NCI-H1105 (cell line): ENCODE data around the gene LRRC23.

Experiments
- DNase-seq: peaks from one replicate; lab custom pipeline; 2025; lab: John Stamatoyannopoulos, UW

The LRRC23 gene

GRCh38 chr12:6943722-6944380, 39.2 kb downstream of the LRRC23 start, which contains the start of the genes C12orf57 and RNU7-1:
Gene C12orf57, plus strand, starts transcription at chr12:6944022. Its CDS starts 100 bp downstream, at chr12:6944122.
Gene RNU7-1, plus strand, starts transcription at chr12:6943816.
- peak; percentile 87 for DNase-seq

DNA sequence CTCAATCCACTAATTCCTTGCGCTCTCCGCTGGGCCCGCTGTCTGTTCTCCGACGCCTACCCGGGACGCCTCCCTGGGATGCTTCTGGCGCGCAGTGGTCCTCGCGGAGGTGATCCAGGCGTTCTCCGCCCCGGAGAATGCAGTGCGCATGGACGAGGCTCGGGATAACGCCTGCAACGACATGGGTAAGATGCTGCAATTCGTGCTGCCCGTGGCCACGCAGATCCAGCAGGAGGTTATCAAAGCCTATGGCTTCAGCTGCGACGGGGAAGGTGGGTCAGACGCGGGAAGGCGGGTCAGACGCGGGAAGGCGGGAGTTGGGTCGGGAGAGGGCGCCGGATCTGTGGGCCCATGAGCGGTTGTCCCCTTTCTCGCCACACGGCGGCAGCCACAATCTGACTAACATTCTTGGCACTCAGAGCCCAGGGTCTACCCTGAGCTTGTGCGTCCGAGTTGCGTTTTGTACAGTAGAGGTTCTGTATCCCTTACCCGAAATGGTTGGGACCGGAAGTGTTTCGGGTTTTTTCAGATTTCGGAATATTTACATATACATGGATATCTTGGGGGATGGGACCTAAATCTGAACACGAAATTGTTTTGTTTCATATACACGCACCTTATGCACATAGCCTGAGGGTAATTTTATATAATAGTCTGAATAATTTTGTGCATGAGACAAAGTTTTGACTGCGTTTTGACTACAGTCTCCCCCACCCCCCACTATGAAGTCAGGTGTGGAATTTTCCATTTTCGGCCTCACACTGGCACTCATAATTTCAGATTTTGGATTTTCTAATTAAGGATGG, 40.0 kb downstream of the LRRC23 start:
- DNase-seq, result peak; percentile 95

DNA sequence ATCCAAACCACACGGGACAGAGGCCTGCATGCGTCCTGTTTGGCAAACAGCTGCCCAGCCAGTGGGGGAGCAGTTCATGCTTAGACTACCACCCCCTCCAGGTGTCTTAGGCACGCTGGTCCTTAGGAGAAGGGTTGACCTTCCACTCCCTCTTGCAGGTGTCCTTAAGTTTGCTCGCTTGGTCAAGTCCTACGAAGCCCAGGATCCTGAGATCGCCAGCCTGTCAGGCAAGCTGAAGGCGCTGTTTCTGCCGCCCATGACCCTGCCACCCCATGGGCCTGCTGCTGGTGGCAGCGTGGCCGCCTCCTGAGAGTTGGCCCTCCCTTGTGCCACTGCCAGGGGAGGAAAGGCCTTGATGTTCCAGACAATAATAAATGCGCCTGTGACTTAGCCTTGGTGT, 41.0 kb downstream of the LRRC23 start:
- DNase-seq, result no peak

- peak; percentile 95 for DNase-seq
Measured at GRCh38 chr12:6946033-6946919, 41.7 kb downstream of the LRRC23 start.

DNA sequence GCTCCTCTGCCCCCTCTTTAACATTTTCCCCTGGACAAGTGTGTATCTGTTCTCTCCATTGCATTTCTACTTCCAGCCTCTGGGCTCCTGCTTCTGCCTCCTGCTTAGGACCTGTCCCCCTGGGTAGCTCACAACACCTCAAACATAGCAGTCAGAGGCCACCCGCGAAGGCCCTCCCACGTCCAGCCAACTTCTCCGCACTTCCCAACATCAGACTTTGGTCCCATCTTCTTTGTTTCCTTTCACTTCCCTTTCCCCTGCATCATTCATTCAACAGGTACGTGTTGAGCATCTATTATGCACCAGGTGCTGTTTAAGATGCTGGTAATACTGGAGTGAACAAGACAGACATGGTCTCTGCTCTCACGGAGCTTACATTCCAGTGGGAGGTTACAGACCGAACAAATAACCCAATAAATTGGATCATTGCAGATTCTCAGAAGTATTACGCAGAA, 42.3 kb downstream of the LRRC23 start:
- DNase-seq, result no peak

DNA sequence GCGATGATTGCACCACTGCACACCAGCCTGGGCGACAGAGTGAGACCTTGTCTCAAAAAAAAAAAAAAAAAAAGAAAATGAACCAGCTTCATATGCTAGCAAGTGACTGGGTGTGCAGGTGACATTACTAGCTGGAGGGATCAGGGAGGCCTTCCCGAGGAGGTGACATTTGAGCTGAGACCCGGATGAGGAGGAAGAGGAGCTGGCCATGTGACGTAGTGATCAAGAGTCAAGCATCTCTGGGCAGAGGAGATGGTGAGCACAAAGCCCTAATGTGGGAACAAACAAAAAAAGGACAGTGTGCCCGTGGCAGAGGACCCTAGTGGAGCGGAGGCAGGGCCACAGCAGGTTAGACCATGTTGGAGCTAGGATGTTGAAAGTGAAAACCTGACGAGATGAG, 43.0 kb downstream of the LRRC23 start:
- DNase-seq, result no peak

GRCh38 chr12:6948873-6949594, 44.4 kb downstream of the LRRC23 start:
- no peak for DNase-seq

DNA sequence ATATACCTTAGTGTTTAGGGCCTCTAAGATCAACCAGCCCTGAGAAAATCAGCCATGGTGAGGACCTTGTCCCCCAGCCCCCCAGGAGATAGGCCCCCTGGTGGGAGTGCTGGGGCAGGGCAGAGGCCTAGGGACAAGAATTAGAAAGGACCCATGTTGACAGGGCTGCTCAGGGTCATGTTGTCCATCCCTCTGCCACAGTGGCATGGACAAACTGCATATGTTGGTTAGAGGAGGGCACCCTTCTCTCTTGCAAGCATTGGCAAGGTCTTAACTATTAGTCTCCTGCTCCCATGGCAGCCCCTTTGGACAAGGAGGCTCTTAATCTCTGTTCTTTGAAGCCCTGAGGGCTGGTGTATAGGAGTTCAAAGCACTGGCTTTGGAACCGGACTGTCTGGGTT, 45.8 kb downstream of the LRRC23 start:
- no peak for DNase-seq

- no peak for DNase-seq
Measured at GRCh38 chr12:6950811-6951540, 46.4 kb downstream of the LRRC23 start, which contains the start of gene PTPN6. Gene PTPN6, plus strand, starts transcription at chr12:6951356. Its CDS starts 157 bp downstream, at chr12:6951513.

GRCh38 chr12:6951551-6952120, 47.0 kb downstream of the LRRC23 start:
- no peak for DNase-seq

- DNase-seq, result no peak
Measured at GRCh38 chr12:6952121-6952862, 47.7 kb downstream of the LRRC23 start.

- DNase-seq, result no peak
Measured at GRCh38 chr12:6952863-6953441, 48.3 kb downstream of the LRRC23 start.

DNA sequence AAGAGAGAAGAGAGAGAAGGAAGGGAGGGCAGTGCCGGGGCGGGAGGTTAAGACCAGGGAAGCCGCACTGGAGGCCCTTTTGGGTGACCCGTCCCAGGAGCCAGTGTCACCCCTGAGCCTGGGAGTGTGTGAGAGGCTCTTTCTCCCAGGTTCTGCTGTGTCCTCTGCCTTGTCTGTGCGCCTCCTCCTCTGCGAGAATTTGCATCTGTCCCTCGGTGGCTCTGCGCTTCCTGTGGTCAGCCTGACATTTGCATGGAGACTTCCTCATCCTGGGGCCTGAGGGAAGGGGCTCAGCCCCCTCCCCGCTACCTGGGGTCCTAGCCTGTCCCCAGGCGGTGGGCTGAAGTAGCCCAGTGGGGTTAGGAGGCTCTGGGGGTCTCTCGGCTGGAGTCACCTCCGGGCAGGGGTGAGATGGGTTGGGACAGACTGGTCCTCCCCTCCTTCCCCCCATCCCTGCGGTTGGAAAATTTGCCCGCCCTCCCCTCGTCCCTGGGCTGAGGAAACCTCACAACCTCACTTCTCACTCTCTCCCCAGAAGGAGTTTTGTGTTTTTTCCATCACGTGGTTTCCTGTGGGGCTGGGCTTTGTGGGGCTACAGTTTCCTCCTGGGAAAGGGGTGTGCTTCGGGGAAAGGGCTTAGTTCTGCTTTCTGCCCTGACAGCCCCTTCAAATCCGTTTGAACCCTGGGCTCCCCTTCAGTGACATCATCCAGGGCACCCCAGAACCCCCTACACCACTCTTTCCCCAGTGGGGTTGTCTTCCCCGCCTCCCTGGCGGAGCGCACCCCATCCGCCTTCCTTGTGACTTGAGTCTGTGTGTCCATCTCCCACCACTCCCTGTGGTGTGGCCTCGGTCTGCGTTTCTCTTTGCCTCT, 49.1 kb downstream of the LRRC23 start:
- DNase-seq, result no peak

DNA sequence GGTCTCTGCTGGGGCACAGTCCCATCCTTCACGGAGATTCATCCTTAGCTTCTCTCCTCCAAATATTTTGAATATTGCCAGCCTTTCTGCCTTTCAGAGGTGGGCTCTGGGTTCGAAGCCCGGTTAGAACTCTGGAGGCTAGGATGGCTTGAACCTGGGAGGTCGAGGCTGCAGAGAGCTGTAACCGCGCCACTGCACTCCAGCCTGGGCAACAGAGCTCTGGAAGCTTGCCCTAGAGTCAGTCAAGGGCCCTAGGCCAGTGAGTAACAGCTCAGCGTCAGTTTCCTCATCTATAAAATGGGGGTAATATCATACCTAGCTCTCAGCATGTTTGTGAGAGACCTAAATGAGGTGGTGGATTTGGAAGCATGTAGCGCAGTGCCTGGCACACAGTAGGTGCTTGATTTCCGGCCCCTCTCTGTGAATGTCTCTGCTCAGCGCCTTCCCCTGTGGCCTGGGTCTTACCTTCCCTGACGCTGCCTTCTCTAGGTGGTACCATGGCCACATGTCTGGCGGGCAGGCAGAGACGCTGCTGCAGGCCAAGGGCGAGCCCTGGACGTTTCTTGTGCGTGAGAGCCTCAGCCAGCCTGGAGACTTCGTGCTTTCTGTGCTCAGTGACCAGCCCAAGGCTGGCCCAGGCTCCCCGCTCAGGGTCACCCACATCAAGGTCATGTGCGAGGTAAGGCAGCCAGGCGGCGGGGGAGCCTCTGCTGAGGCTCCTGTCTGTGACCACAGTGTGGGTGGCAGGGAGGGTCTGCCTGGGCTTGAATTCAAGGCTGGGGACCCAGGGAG, 49.9 kb downstream of the LRRC23 start:
- no peak for DNase-seq

- DNase-seq, result no peak
Measured at GRCh38 chr12:6955108-6956020, 50.7 kb downstream of the LRRC23 start.

- no peak for DNase-seq
Measured at GRCh38 chr12:6956021-6956727, 51.6 kb downstream of the LRRC23 start.
